WTC11 (cell line): ENCODE data around the gene CLSTN2. TPM values are rescaled to one million over a fixed set of nuclear protein-coding genes. Genes with fewer than 3 reads are reported as not detected.

ENCODE experiments used
- ATAC-seq: fragments of 200-7000 bp; cut with Tn5 transposase; 2 replicates; pipeline ENCODE4 v1.10.0; 2021; ENCODE audit warnings: mild to moderate bottlenecking, moderate library complexity
- CTCF ChIA-PET: fragments of 300-600 bp; sonication (Branson Sonifier 250); formaldehyde crosslinking; loops from one replicate; lab custom pipeline; 2021; ENCODE audit warnings: antibody characterized with exemption; lab: Charles Lee
- POLR2A ChIA-PET: fragments of 350-600 bp; sonication (Branson Sonifier 250); formaldehyde crosslinking; loops from one replicate; lab custom pipeline; 2021; ENCODE audit warnings: antibody characterized with exemption; lab: Charles Lee
- DNase-seq: peaks from one replicate; pipeline ENCODE4 v3.0.0; 2021; ENCODE audit warnings: low spot score
- H3K27ac Mint-ChIP-seq: 2 replicates; pipeline ENCODE4 v1.8.0; 2021; ENCODE audit warnings: mixed read lengths
- H3K27me3 Mint-ChIP-seq: 2 replicates; pipeline ENCODE4 v1.8.0; 2021; ENCODE audit warnings: low read depth, mild to moderate bottlenecking, moderate library complexity, mixed read lengths
- H3K36me3 Mint-ChIP-seq: 2 replicates; pipeline ENCODE4 v1.8.0; 2021; ENCODE audit warnings: mixed read lengths
- H3K4me1 Mint-ChIP-seq: 2 replicates; pipeline ENCODE4 v1.8.0; 2022; ENCODE audit warnings: mixed read lengths
- H3K4me3 Mint-ChIP-seq: 2 replicates; pipeline ENCODE4 v1.8.0; 2021; ENCODE audit warnings: mild to moderate bottlenecking, moderate library complexity, mixed read lengths
- H3K9me3 Mint-ChIP-seq: 2 replicates; pipeline ENCODE4 v1.8.0; 2021; ENCODE audit warnings: mixed read lengths
- CREB1 ChIP-seq: sonication (generic); formaldehyde crosslinking; IDR thresholded peaks from 2 replicates; pipeline ENCODE4 v1.8.0; 2023; ENCODE audit warnings: mild to moderate bottlenecking, missing genetic modification reagents
- ELF4 ChIP-seq: sonication (generic); formaldehyde crosslinking; IDR thresholded peaks from 2 replicates; pipeline ENCODE4 v1.8.1; 2022; ENCODE audit warnings: low read depth, mild to moderate bottlenecking, moderate library complexity, missing genetic modification reagents
- GABPB1 ChIP-seq: sonication (generic); formaldehyde crosslinking; IDR thresholded peaks from 2 replicates; pipeline ENCODE4 v1.8.1; 2023; ENCODE audit warnings: mild to moderate bottlenecking, missing genetic modification reagents
- GRHL2 ChIP-seq: fragments of 250-450 bp; sonication (Bioruptor Pico); IDR thresholded peaks from 2 replicates; pipeline ENCODE4 v1.8.0; 2022; ENCODE audit warnings: mild to moderate bottlenecking, moderate library complexity; ENCODE audit not compliant: insufficient replicate concordance, severe bottlenecking
- MYBL2 ChIP-seq: sonication (generic); formaldehyde crosslinking; IDR thresholded peaks from 2 replicates; pipeline ENCODE4 v1.8.1; 2023; ENCODE audit warnings: mild to moderate bottlenecking, moderate library complexity, missing genetic modification reagents
- NFATC4 ChIP-seq: fragments of 250-450 bp; sonication (Bioruptor Pico); IDR thresholded peaks from 2 replicates; pipeline ENCODE4 v1.9.0; 2021; ENCODE audit warnings: mild to moderate bottlenecking
- NR1H2 ChIP-seq: sonication (generic); formaldehyde crosslinking; IDR thresholded peaks from 2 replicates; pipeline ENCODE4 v1.9.0; 2021; ENCODE audit warnings: mild to moderate bottlenecking, moderate library complexity, missing genetic modification reagents
- OVOL2 ChIP-seq: fragments of 250-450 bp; sonication (Bioruptor Pico); IDR thresholded peaks from 2 replicates; pipeline ENCODE4 v1.9.0; 2021; ENCODE audit warnings: mild to moderate bottlenecking, borderline replicate concordance
- PRRX2 ChIP-seq: fragments of 250-450 bp; sonication (Bioruptor Pico); IDR thresholded peaks from 2 replicates; pipeline ENCODE4 v1.8.0; 2021; ENCODE audit warnings: mild to moderate bottlenecking
- RELA ChIP-seq: sonication (generic); formaldehyde crosslinking; IDR thresholded peaks from 2 replicates; pipeline ENCODE4 v1.8.1; 2022; ENCODE audit warnings: missing genetic modification reagents, mild to moderate bottlenecking, borderline replicate concordance
- RORB ChIP-seq: fragments of 250-450 bp; sonication (Bioruptor Pico); IDR thresholded peaks from 2 replicates; pipeline ENCODE4 v1.9.0; 2021; ENCODE audit warnings: mild to moderate bottlenecking
- TP53 ChIP-seq: sonication (generic); formaldehyde crosslinking; IDR thresholded peaks from 2 replicates; pipeline ENCODE4 v1.8.1; 2023; ENCODE audit warnings: mild to moderate bottlenecking, missing genetic modification reagents
- ZNF121 ChIP-seq: sonication (generic); formaldehyde crosslinking; IDR thresholded peaks from 2 replicates; pipeline ENCODE4 v1.8.0; 2023; ENCODE audit warnings: missing genetic modification reagents
- ZNF232 ChIP-seq: sonication (generic); formaldehyde crosslinking; IDR thresholded peaks from 2 replicates; pipeline ENCODE4 v1.8.0; 2022; ENCODE audit warnings: mild to moderate bottlenecking, missing genetic modification reagents
- ZNF396 ChIP-seq: fragments of 250-450 bp; sonication (Bioruptor Pico); IDR thresholded peaks from 2 replicates; pipeline ENCODE4 v1.8.0; 2021; ENCODE audit warnings: mild to moderate bottlenecking, moderate library complexity, borderline replicate concordance
- ZNF671 ChIP-seq: fragments of 250-450 bp; sonication (Bioruptor Pico); IDR thresholded peaks from 2 replicates; pipeline ENCODE4 v1.8.0; 2021; ENCODE audit warnings: mild to moderate bottlenecking
- total RNA-seq: library from RNA; stranded (reverse); gene quantifications from 3 replicates; pipeline ENCODE4 v1.2.3, GENCODE V29; 2021
- TF ChIP-seq, protein P1 (sequence below): sonication (generic); formaldehyde crosslinking; IDR thresholded peaks from 2 replicates; pipeline ENCODE4 v1.8.0; 2023; ENCODE audit warnings: missing genetic modification reagents, mild to moderate bottlenecking, borderline replicate concordance
- TF ChIP-seq, protein P2 (sequence below): sonication (generic); formaldehyde crosslinking; IDR thresholded peaks from 2 replicates; pipeline ENCODE4 v1.8.1; 2023; ENCODE audit warnings: mild to moderate bottlenecking, missing genetic modification reagents, moderate library complexity
- TF ChIP-seq, protein P3 (sequence below): sonication (generic); formaldehyde crosslinking; conservative IDR thresholded peaks from 2 replicates; pipeline ENCODE4 v1.8.1; 2022; ENCODE audit warnings: mild to moderate bottlenecking, missing genetic modification reagents
- TF ChIP-seq, protein P4 (sequence below): fragments of 250-450 bp; sonication (Bioruptor Pico); conservative IDR thresholded peaks from 2 replicates; pipeline ENCODE4 v1.9.0; 2021; ENCODE audit warnings: mild to moderate bottlenecking
- TF ChIP-seq, protein P5 (sequence below): fragments of 200-600 bp; IDR thresholded peaks from 2 replicates; pipeline ENCODE4 v1.8.0; 2022; ENCODE audit warnings: antibody characterized with exemption

Gene CLSTN2
- total RNA-seq, 1 experiment from 2014 or later, result 0.35 TPM

DNA sequence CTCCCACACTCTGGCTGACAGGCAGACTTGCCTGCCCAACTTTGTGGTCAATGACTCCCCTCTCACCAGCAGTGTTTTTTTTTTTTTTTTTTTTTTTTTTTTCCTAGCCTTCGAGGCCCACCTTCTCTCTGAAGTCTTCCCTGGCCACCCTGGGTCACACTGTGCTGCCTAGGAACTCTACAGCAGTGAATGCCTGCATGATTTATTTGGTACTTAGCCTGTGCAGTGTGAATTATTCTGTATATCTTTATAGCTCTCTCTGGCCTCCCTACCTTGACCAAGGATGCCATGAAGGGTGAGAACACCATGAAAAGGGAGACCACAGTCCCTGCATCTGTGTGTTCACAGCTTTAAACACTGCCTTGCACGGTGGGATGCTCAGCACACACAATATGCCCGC is 141.6 kb downstream of the CLSTN2 start:
- Mint-ChIP-seq H3K4me3 (no peak overlapping the region), H3K9me3 (no peaks in the 10 kb centered on the region), H3K36me3 (no peaks in the 10 kb centered on the region), H3K4me1 (peaks cover 3% of the 10 kb centered on the region), H3K27me3 (no peaks in the 10 kb centered on the region), H3K27ac (no peak overlapping the region)
- ATAC-seq (no peak), DNase-seq (no peak)
- TF ChIP-seq ZNF671 (no peak), RELA (no peak), GRHL2 (no peak), PRRX2 (no peak), RORB (CRISPR knock-in tag) (no peak), TP53 (CRISPR knock-in tag) (no peak), CREB1 (CRISPR knock-in tag) (no peak), OVOL2 (CRISPR knock-in tag) (no peak), ZNF121 (CRISPR knock-in tag) (no peak), ZNF232 (CRISPR knock-in tag) (no peak)
- TF ChIP-seq, protein P1, sequence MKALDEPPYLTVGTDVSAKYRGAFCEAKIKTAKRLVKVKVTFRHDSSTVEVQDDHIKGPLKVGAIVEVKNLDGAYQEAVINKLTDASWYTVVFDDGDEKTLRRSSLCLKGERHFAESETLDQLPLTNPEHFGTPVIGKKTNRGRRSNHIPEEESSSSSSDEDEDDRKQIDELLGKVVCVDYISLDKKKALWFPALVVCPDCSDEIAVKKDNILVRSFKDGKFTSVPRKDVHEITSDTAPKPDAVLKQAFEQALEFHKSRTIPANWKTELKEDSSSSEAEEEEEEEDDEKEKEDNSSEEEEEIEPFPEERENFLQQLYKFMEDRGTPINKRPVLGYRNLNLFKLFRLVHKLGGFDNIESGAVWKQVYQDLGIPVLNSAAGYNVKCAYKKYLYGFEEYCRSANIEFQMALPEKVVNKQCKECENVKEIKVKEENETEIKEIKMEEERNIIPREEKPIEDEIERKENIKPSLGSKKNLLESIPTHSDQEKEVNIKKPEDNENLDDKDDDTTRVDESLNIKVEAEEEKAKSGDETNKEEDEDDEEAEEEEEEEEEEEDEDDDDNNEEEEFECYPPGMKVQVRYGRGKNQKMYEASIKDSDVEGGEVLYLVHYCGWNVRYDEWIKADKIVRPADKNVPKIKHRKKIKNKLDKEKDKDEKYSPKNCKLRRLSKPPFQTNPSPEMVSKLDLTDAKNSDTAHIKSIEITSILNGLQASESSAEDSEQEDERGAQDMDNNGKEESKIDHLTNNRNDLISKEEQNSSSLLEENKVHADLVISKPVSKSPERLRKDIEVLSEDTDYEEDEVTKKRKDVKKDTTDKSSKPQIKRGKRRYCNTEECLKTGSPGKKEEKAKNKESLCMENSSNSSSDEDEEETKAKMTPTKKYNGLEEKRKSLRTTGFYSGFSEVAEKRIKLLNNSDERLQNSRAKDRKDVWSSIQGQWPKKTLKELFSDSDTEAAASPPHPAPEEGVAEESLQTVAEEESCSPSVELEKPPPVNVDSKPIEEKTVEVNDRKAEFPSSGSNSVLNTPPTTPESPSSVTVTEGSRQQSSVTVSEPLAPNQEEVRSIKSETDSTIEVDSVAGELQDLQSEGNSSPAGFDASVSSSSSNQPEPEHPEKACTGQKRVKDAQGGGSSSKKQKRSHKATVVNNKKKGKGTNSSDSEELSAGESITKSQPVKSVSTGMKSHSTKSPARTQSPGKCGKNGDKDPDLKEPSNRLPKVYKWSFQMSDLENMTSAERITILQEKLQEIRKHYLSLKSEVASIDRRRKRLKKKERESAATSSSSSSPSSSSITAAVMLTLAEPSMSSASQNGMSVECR (CRISPR knock-in tag), result no peak
- TF ChIP-seq, protein P2, sequence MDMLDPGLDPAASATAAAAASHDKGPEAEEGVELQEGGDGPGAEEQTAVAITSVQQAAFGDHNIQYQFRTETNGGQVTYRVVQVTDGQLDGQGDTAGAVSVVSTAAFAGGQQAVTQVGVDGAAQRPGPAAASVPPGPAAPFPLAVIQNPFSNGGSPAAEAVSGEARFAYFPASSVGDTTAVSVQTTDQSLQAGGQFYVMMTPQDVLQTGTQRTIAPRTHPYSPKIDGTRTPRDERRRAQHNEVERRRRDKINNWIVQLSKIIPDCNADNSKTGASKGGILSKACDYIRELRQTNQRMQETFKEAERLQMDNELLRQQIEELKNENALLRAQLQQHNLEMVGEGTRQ (CRISPR knock-in tag), result no peak
- TF ChIP-seq, protein P3, sequence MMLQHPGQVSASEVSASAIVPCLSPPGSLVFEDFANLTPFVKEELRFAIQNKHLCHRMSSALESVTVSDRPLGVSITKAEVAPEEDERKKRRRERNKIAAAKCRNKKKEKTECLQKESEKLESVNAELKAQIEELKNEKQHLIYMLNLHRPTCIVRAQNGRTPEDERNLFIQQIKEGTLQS (CRISPR knock-in tag), result no peak
- TF ChIP-seq, protein P4, sequence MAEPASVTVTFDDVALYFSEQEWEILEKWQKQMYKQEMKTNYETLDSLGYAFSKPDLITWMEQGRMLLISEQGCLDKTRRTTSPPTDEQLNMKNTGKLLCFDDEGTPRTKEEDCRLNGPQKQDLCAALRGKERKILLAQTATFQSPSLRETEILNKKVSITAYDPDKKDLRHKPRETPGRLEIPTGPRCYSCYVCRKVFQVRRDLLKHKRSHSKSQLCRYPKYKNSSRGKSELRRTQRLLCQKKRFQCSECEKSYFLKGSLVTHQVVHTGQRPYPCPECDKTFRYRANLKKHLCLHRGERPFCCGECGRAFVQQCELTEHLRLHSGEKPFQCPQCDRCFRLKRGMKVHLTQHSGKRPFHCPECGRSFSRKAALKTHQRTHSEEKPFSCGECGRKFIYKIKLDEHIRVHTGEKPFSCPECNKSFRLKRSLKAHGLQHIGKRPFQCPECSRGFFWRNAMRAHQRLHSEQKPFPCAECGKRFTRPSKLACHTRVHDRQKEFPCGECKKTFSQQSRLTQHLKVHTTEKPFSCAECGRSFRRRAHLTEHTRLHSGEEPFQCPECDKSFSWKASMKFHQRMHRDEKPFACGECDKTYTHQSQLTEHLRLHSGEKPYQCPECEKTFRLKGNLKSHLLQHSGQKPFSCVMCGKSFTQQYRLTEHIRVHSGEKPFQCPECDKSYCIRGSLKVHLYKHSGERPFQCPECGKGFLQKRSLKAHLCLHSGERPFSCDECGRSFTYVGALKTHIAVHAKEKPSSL (CRISPR knock-in tag), result no peak
- CTCF ChIA-PET, result no interaction called here
- POLR2A ChIA-PET, result no interaction called here

DNA sequence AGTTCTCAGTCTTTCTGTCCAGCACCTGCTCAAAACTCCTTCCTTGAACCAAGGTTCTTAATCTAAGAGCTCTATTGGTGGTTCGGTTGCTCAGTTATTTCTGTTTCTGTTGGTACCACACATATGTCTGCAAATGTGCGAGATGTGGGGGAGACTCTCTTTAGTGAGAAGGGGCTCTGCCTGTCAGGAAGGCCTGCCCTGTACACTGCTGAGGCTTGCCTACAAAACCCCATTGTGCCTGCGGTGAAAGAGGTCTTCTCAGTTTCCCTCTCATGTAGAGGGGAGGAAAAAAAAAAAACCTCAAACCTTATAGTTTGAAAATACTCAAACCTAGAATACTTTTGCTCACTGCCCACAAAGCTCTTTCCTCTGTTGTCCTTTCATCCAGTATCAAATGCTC is 142.4 kb downstream of the CLSTN2 start:
- H3K9me3 Mint-ChIP-seq, result no peaks in the 10 kb centered on the region
- ChIA-PET POLR2A (no interaction called here), CTCF (no interaction called here)
- H3K36me3 Mint-ChIP-seq, result no peaks in the 10 kb centered on the region
- no peak overlapping the region for H3K27ac Mint-ChIP-seq
- no peaks in the 10 kb centered on the region for H3K27me3 Mint-ChIP-seq
- H3K4me1 Mint-ChIP-seq, result peaks cover 3% of the 10 kb centered on the region
- no peak for ATAC-seq
- DNase-seq, result no peak
- H3K4me3 Mint-ChIP-seq, result no peak overlapping the region
- TF ChIP-seq, protein P5, sequence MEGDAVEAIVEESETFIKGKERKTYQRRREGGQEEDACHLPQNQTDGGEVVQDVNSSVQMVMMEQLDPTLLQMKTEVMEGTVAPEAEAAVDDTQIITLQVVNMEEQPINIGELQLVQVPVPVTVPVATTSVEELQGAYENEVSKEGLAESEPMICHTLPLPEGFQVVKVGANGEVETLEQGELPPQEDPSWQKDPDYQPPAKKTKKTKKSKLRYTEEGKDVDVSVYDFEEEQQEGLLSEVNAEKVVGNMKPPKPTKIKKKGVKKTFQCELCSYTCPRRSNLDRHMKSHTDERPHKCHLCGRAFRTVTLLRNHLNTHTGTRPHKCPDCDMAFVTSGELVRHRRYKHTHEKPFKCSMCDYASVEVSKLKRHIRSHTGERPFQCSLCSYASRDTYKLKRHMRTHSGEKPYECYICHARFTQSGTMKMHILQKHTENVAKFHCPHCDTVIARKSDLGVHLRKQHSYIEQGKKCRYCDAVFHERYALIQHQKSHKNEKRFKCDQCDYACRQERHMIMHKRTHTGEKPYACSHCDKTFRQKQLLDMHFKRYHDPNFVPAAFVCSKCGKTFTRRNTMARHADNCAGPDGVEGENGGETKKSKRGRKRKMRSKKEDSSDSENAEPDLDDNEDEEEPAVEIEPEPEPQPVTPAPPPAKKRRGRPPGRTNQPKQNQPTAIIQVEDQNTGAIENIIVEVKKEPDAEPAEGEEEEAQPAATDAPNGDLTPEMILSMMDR, result no peak
- TF ChIP-seq OVOL2 (CRISPR knock-in tag), result no peak
- TF ChIP-seq GABPB1 (CRISPR knock-in tag), result no peak
- no peak for TF ChIP-seq NFATC4
- TF ChIP-seq, protein P1 (CRISPR knock-in tag), result no peak
- TF ChIP-seq ZNF396 (CRISPR knock-in tag), result no peak
- TF ChIP-seq, protein P3 (CRISPR knock-in tag), result no peak
- TF ChIP-seq MYBL2 (CRISPR knock-in tag), result no peak
- TF ChIP-seq NR1H2 (CRISPR knock-in tag), result no peak
- no peak for TF ChIP-seq ELF4 (CRISPR knock-in tag)
